Measurements from ENCODE around the gene LDLRAD2.

LDLRAD2 gene

GRCh38 chr1:21852282-21853130 is 40.4 kb downstream of the LDLRAD2 start:
- H3K4me3 ChIP-seq (replicated peaks; ENCODE audit: low read depth, low read length) = no peak overlapping the region
- TF ChIP-seq, protein P1, sequence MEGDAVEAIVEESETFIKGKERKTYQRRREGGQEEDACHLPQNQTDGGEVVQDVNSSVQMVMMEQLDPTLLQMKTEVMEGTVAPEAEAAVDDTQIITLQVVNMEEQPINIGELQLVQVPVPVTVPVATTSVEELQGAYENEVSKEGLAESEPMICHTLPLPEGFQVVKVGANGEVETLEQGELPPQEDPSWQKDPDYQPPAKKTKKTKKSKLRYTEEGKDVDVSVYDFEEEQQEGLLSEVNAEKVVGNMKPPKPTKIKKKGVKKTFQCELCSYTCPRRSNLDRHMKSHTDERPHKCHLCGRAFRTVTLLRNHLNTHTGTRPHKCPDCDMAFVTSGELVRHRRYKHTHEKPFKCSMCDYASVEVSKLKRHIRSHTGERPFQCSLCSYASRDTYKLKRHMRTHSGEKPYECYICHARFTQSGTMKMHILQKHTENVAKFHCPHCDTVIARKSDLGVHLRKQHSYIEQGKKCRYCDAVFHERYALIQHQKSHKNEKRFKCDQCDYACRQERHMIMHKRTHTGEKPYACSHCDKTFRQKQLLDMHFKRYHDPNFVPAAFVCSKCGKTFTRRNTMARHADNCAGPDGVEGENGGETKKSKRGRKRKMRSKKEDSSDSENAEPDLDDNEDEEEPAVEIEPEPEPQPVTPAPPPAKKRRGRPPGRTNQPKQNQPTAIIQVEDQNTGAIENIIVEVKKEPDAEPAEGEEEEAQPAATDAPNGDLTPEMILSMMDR (IDR thresholded peaks at IDR 0.05; ENCODE audit: low read length, missing control alignments) = no peak
- DNase-seq (ENCODE audit: low read depth) = no peak

GRCh38 chr1:21853131-21853427 is 41.0 kb downstream of the LDLRAD2 start:
- TF ChIP-seq, protein P1 (IDR thresholded peaks at IDR 0.05; ENCODE audit: low read length, missing control alignments) = no peak
- DNase-seq (ENCODE audit: low read depth) = no peak
- H3K4me3 ChIP-seq (replicated peaks; ENCODE audit: low read depth, low read length) = no peak overlapping the region

GRCh38 chr1:21854090-21854750 is 42.2 kb downstream of the LDLRAD2 start:
- TF ChIP-seq, protein P1 (IDR thresholded peaks at IDR 0.05; ENCODE audit: low read length, missing control alignments) = no peak
- DNase-seq (ENCODE audit: low read depth) = no peak
- H3K4me3 ChIP-seq (replicated peaks; ENCODE audit: low read depth, low read length) = no peak overlapping the region

GRCh38 chr1:21854751-21855131 is 42.7 kb downstream of the LDLRAD2 start:
- TF ChIP-seq, protein P1 (IDR thresholded peaks at IDR 0.05; ENCODE audit: low read length, missing control alignments) = no peak
- H3K4me3 ChIP-seq (replicated peaks; ENCODE audit: low read depth, low read length) = no peak overlapping the region
- no peak for DNase-seq (ENCODE audit: low read depth)

GRCh38 chr1:21855257-21856096 is 43.4 kb downstream of the LDLRAD2 start:
- H3K4me3 ChIP-seq (replicated peaks; ENCODE audit: low read depth, low read length) = no peak overlapping the region
- no peak for DNase-seq (ENCODE audit: low read depth)
- TF ChIP-seq, protein P1 (IDR thresholded peaks at IDR 0.05; ENCODE audit: low read length, missing control alignments) = no peak

DNA sequence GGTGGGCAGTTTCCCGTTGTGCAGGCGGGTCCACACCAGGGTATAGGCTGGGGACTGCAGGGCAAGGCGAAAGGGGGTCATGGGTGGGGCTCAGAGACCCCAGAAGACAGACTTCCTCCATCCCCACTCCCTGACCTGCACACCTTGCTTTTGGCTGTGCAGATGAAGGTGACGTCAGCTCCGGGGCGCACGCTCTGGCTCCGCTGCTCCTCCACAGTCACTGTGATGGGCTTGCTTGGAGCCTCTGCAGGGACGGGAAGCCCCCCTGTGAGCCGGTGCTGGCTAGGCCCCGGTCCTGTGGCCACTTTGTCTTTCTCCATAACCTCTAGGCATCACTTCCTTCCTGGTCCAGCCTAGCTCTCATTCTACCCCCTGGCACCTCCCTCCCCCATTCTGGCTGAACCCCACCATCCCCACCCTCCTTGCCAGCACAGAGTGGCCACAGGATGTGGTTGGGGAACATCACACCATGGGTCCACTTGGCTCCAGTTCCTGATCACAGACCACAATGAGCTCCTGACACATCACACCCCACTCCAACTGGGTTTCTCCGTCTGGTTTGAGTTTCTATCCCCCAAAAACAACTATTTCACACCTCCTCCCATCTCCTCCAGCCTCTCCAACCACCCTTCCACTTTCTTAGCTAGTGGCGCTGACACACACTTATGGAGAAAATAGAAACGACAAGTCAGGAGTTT is 45.2 kb downstream of the LDLRAD2 start:
- no peak for DNase-seq (ENCODE audit: low read depth)
- TF ChIP-seq, protein P1 (IDR thresholded peaks at IDR 0.05; ENCODE audit: low read length, missing control alignments) = no peak
- H3K4me3 ChIP-seq (replicated peaks; ENCODE audit: low read depth, low read length) = no peak overlapping the region
